ENCODE measurements around the gene EXD3. TPM values are rescaled to one million over a fixed set of nuclear protein-coding genes. Genes with fewer than 3 reads are reported as not detected.
"Not testable (repeated sequence)": the region's sequence is repeated elsewhere in the genome, so short reads cannot be mapped to it uniquely, and the experiment has no call there.

EXD3 gene
- polyA plus RNA-seq, 1 donor from 2014 or later, result 5.6 TPM

DNA sequence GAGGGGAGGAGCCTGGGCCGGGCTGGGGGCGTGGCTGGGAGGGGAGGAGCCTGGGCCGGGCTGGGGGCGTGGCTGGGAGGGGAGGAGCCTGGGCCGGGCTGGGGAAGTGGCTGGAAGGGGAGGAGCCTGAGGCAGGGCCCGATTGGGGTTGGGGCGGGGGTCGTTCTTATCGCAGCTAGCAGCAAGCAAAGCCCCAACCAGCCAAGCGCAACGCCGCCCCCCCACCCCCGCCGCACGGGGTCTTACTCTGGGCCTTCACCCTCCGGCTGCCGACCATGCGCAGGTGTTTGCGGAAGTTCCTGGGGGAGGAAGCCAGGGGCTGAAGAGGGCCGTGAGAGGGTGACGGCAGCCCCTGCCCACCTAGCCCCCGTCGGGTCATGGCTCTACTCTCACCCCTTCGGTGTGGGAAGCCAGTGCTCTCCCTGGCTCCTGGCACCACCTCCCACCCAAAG lies 31.2 kb upstream of the EXD3 start:
- Mint-ChIP-seq H3K4me1 (peaks cover 3 to 6% (median 3%) of the 10 kb centered on the region in 3 donors), H3K27ac (peak overlapping the region; percentile 64 to 80 (median 64)), H3K4me3 (peak overlapping the region; percentile 75 to 88 (median 81)), H3K9me3 (no peaks in the 10 kb centered on the region), H3K27me3 (peaks cover 1% of the 10 kb centered on the region), H3K36me3 (no peaks in the 10 kb centered on the region)

DNA sequence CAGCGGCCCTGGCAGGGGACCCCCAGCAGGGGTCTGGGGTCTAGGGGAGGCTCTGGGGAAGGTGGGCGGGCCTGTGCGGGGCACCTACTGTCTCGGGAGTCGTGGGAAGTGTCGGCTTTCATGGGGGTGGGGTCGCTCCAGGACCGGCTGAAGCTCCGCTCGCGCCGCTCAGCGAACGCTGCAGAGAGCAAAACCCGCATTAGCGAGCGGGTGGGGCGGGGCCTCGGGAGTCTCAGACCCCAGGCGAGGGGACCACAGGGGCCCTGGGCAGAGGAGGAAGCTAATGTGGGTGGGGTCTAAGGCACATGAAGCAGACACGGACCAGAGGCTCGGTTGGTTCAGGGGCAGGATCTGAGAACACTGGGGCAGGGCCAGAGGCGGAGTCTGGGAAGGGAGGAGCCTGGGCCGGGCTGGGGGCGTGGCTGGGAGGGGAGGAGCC lies 30.7 kb upstream of the EXD3 start:
- no peaks in the 10 kb centered on the region for H3K9me3 Mint-ChIP-seq
- H3K36me3 Mint-ChIP-seq, result no peaks in the 10 kb centered on the region
- peak overlapping the region in 2 of 4 donors; percentile 81 to 88 for H3K4me3 Mint-ChIP-seq
- peaks cover 3 to 7% (median 3%) of the 10 kb centered on the region in 3 donors for H3K4me1 Mint-ChIP-seq
- peaks cover 1% of the 10 kb centered on the region for H3K27me3 Mint-ChIP-seq
- peak overlapping the region in 1 of 3 donors; percentile 64 for H3K27ac Mint-ChIP-seq

DNA sequence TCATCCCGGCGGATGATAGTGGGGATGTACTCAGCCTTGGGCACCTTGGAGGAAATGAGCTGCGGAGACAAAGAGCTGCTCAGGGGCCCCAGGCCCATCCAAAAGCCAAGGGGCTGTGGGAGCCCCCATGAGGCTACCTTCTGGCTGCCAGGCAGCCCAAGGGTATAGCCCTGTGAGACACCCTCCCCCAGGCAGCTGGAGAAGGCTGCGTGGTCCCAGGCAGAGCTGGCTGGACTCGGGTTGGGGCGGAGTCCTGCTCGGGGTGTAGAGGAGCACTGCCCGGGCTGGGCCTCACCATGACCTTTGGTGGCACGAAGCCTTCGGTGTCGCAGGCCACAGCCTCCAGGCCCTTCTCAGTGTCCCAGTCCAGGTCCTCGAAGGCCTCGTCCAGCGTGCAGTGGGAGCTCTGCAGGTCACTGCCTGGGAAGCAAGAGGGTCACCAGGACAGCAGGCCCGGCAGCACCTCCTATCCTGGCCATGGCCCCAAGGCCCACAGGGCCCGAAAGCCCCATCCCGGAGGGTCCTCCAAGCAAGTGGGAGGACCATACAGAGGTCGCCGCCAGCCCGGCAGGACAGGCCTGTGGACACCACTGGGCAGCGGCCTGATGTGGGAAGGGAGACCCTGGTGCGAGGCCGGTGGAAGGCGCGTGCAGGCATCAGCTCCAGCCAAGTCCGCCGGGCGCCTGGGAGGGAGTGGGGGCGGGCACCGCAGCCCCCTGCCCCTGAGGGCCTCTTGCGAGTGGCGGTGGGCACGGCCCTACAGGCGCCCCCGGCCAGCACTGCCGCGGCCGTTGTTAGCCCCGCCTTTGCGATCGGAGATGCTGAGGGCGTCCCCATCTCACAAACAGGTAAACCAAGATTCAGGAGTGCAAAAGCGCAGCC lies 30.0 kb upstream of the EXD3 start:
- peaks cover 3 to 8% (median 3%) of the 10 kb centered on the region in 3 donors for H3K4me1 Mint-ChIP-seq
- no peaks in the 10 kb centered on the region for H3K9me3 Mint-ChIP-seq
- H3K27me3 Mint-ChIP-seq, result peaks cover 1% of the 10 kb centered on the region
- no peaks in the 10 kb centered on the region for H3K36me3 Mint-ChIP-seq
- peak overlapping the region in 1 of 3 donors; percentile 64 for H3K27ac Mint-ChIP-seq
- no peak overlapping the region for H3K4me3 Mint-ChIP-seq

DNA sequence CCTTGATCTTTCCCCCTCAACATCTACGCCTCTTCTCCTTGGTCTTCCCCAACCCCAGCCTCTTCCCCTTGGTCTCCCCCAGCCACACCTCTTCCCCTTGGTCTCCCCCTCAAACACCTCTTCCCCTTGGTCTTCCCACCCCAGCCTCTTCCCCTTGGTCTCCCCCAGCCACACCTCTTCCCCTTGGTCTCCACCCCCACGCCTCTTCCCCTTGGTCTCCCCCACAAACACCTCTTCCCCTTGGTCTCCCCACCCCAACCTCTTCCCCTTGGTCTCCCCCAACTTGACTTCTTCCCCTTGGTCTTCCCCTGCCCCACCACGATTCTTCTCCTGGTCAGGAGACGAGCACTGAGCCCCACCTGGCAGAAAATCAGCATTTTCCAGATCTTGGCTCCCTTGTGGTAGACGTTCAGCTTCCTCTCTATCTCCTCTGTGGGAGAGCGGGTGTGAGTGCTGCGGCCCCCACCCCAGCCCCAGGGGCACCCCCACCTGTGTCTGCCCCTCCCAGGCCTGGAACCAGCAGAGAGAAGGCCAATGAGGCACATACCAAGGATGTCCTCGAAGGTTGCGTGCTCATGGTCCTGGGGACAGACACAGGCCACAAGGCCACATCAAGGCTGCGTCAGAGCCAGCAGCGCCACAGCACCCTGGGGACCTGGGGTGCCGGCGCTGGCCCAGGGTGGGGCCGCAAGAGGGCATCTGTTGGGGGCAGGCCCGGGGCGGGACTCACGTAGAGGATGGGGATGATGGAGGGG lies 29.2 kb upstream of the EXD3 start:
- Mint-ChIP-seq H3K27me3 (peaks cover 1% of the 10 kb centered on the region), H3K4me3 (no peak overlapping the region), H3K27ac (no peak overlapping the region), H3K36me3 (no peaks in the 10 kb centered on the region), H3K4me1 (peaks cover 3 to 10% (median 5%) of the 10 kb centered on the region in 3 donors), H3K9me3 (no peaks in the 10 kb centered on the region)

DNA sequence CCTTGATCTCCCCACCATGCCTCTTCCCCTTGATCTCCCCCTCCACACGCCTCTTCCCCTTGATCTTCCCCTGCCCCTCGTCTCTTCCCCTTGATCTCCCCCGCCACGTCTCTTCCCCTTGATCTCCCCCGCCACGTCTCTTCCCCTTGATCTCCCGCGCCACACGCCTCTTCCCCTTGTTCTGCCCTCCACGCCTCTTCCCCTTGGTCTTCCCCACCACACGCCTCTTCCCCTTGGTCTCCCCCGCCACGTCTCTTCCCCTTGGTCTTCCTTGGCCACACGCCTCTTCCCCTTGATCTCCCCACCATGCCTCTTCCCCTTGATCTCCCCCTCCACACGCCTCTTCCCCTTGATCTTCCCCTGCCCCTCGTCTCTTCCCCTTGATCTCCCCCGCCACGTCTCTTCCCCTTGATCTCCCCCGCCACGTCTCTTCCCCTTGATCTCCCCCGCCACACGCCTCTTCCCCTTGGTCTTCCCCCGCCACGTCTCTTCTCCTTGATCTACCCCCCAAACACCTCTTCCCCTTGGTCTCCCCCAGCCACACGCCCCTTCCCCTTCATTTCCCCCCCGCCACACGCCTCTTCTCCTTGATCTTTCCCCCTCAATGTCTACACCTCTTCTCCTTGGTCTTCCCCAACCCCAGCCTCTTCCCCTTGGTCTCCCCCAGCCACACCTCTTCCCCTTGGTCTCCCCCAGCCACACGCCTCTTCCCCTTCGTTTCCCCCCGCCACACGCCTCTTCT lies 28.5 kb upstream of the EXD3 start:
- not testable (repeated sequence) for H3K36me3 Mint-ChIP-seq, H3K27ac Mint-ChIP-seq, H3K9me3 Mint-ChIP-seq, H3K27me3 Mint-ChIP-seq
- peaks cover 3 to 12% (median 9%) of the 10 kb centered on the region in 3 donors for H3K4me1 Mint-ChIP-seq
- peak overlapping the region in 1 of 4 donors; percentile 72 for H3K4me3 Mint-ChIP-seq

DNA sequence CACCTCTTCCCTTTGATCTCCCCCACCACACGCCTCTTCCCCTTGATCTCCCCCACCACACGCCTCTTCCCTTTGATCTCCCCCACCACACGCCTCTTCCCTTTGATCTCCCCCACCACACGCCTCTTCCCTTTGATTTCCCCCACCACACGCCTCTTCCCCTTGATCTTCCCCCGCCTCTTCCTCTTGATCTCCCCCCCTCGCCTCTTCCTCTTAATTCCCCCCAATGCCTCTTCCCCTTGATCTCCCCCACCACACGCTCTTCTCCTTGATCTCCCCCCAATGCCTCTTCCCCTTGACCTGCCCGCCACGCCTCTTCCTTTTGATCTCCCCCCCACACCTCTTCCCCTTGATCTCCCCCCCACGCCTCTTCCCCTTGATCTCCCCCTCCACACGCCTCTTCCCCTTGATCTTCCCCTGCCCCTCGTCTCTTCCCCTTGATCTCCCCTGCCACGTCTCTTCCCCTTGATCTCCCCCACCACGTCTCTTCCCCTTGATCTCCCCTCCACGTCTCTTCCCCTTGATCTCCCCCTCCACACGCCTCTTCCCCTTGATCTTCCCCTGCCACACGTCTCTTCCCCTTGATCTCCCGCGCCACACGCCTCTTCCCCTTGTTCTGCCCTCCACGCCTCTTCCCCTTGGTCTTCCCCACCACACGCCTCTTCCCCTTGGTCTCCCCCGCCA lies 27.7 kb upstream of the EXD3 start:
- H3K27me3 Mint-ChIP-seq, H3K36me3 Mint-ChIP-seq, H3K9me3 Mint-ChIP-seq, H3K27ac Mint-ChIP-seq: not testable (repeated sequence)
- H3K4me1 Mint-ChIP-seq, result peaks cover 3 to 12% (median 9%) of the 10 kb centered on the region in 3 donors
- peak overlapping the region in 1 of 4 donors; percentile 72 for H3K4me3 Mint-ChIP-seq

DNA sequence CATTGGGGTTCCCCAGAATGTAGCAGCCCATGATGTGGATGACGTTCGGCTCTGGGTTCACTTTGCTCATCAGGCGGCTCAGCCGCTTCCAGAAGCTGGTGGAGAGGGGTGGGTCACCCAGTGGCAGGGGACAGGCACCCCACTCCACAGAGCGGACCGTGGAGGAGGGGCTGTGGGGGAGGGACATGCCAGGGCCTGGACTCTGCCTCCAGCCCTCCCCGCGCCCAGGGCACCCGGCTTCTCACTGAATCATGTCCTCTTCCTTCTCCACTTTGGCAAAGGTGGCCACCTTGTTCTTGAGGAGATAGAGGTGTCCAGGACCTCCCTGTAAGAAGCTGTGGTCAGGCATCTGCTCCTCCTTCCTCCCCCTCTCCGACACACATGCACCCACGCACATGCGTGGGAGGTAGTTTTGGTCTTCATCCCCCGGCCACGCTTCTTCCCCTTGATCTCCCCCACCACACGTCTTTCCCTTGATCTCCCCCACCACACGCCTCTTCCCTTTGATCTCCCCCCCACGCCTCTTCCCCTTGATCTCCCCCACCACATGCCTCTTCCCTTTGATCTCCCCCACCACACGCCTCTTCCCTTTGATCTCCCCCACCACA lies 27.1 kb upstream of the EXD3 start:
- Mint-ChIP-seq H3K4me1 (peaks cover 8 to 16% (median 12%) of the 10 kb centered on the region in 3 donors), H3K4me3 (no peak overlapping the region), H3K36me3 (no peaks in the 10 kb centered on the region), H3K27me3 (peaks cover 3% of the 10 kb centered on the region), H3K9me3 (no peaks in the 10 kb centered on the region), H3K27ac (no peak overlapping the region)

DNA sequence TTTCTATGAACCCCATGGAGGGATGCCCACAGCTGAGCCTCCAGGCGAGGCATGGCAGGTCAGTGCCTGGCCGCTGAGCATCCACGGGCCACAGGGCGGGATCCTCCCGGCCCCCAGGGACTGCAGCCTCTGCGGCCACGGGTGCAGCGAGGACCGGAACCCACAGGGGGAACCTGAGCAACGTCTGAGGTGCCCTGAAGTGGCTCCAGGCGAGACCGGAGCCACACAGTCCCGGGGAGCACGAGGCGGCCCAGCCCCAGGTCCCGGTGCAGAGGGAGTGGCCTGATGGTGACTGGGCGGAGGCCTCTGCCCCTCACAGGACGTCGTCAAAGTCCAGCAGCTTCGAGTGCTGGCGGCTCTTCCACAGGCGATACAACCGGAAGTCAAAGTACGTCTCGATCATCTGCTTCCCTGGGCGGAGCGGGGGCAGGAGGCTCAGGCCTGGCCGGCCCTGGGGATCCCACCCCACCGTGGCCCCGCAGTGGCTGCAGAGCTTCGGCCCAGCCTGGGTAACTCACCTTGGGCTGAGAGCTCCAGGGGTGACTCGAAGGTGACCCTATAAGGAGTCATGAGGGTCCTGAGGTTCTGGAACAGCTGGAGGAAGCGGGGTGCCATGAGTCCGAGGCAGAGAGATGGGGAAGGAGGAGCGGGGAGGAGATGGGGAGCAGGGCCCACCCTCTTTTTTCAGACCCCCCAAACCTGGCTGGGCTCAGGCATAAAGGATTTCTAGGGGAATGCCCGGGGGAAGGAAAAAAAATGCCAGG lies 26.3 kb upstream of the EXD3 start:
- no peaks in the 10 kb centered on the region for H3K36me3 Mint-ChIP-seq
- H3K27me3 Mint-ChIP-seq, result peaks cover 10% of the 10 kb centered on the region
- peak overlapping the region in 2 of 4 donors; percentile 50 to 60 for H3K4me3 Mint-ChIP-seq
- peak overlapping the region in 2 of 3 donors; percentile 23 to 53 for H3K27ac Mint-ChIP-seq
- no peaks in the 10 kb centered on the region for H3K9me3 Mint-ChIP-seq
- H3K4me1 Mint-ChIP-seq, result peaks cover 8 to 16% (median 10%) of the 10 kb centered on the region in 3 donors

DNA sequence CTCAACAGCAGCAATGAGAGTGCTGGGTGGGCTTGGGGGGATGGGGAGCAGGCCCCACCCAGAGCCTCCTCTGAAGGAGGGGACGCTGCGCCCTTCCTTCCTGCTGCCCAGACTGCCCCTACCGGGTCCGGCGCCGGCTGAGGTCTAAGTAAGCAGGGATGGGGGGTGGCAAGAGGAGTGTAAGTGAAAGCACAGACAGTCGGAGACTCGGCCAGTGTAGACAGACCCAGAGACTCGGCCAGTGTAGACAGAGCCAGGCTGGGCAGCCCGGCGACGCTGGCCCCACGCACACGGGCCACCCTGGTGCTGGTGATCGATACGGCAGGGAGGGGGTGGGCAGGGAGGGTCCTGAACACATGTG lies 25.6 kb upstream of the EXD3 start:
- peaks cover 6 to 17% (median 10%) of the 10 kb centered on the region in 3 donors for H3K4me1 Mint-ChIP-seq

DNA sequence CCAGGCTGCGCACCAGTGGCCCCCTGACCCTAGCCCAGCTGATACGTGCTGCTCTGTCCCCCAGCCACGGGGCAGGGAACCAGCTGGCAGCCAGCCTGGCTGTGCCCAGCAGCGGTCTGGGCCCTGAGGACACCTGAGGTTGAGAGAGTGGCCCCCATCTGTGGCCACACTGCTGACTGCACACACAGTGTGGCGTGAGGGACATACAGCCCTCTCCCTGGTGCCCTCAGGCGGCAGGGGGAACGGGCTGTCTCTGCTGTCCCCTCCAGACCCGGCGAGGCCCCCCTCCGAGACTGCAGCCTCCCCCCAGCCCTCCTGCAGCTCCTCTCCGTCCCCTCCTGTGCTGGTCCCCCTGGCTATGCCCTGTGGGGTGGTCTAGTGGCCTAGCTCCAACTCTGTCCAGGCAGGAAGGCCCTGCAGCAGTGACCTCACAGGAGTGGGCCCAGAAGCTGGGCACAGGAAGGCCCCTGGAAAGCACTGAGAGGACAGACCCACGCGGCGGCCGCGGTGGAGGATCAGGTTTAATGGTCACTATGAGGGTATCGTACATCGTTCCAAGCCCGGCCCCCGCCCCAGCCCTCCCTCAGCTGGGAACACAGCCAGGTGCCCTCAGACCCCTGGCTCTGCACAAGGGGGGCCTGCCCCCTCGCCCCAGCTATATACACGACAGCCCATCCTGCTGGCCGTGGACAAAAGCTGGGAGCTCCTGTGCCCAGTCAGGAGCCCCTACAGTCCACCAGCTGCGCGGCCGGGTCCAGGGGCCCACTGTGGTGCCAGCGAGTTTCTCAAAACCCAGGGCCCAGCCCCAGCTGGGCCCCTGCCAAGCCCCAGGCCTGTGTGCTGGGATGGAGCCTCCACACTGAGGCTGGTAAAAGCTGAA lies 25.0 kb upstream of the EXD3 start:
- Mint-ChIP-seq H3K27me3 (peaks cover 15% of the 10 kb centered on the region), H3K4me1 (peaks cover 5 to 19% (median 10%) of the 10 kb centered on the region in 3 donors), H3K9me3 (peaks cover 0 to 2% (median 0%) of the 10 kb centered on the region in 3 donors), H3K36me3 (no peaks in the 10 kb centered on the region), H3K4me3 (no peak overlapping the region), H3K27ac (no peak overlapping the region)

More for the DNA sequence above, 25.6 kb upstream of the EXD3 start:
- H3K27me3 Mint-ChIP-seq, result peaks cover 13% of the 10 kb centered on the region
- no peaks in the 10 kb centered on the region for H3K36me3 Mint-ChIP-seq
- H3K27ac Mint-ChIP-seq, result peak overlapping the region in 1 of 3 donors; percentile 53
- H3K9me3 Mint-ChIP-seq, result peaks cover 0 to under 1% (median 0%) of the 10 kb centered on the region in 3 donors
- peak overlapping the region in 2 of 4 donors; percentile 39 to 50 for H3K4me3 Mint-ChIP-seq

DNA sequence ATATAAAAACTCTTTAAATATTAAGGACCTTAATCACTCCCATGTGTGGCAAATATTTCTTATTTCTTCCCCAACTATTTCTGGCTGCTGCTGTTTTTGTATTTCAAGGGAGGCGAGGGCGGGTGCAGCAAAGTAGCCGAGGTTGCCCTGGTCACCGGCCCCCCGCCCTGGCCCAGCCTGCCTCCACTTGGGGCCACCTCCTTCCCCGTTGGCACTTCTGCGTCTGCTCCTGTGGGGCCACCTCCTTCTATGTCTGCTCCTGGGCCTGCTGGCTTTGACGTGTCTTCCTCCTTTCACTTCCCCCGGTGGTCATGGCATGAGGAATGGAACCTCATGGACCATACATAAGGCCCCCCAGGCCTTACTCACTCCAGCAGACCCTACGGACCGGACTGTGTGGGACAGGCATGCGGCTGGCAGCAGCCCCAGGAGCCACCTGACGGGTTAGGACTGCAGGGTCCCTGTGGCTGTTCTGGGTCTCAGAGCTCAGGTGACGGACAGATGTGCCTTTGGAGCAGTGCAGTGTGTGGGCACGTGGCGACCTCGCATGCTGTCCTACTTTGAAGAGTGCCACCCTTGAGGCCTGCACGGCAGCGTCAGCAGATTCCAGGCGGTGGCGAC lies 24.0 kb upstream of the EXD3 start:
- Mint-ChIP-seq H3K9me3 (peaks cover 0 to 2% (median under 1%) of the 10 kb centered on the region in 3 donors), H3K27me3 (peaks cover 21% of the 10 kb centered on the region), H3K4me1 (peaks cover 7 to 17% (median 11%) of the 10 kb centered on the region in 3 donors), H3K27ac (peak overlapping the region in 1 of 3 donors; percentile 53), H3K4me3 (peak overlapping the region in 1 of 4 donors; percentile 22), H3K36me3 (no peaks in the 10 kb centered on the region)

DNA sequence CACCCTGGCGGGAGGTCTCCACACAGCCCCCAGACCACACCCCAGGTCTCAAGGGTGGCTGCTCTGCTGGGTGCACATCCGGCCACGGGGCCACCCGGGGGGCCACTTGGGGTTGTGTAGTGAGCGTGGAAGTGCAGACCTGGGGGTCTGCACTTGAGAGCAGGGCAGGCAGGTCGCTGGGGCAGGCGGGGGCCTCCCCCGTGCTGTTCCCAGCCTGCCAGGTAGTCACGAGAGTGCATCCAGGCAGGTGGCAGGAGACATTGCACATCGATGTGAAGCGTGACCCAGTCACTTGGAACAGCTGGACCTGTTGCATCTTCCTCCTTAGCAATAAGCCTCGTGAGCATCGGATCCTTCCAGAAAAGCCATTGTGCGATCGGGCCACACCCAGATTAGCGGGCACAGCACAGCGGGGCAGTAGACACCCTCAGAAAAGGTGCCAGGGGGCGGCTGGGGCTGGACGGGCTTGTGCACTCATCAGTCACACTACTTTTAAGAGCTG lies 23.0 kb upstream of the EXD3 start:
- H3K27me3 Mint-ChIP-seq, result peaks cover 23% of the 10 kb centered on the region
- peaks cover 0 to 2% (median 1%) of the 10 kb centered on the region in 3 donors for H3K9me3 Mint-ChIP-seq
- H3K4me1 Mint-ChIP-seq, result peaks cover 9 to 19% (median 13%) of the 10 kb centered on the region in 3 donors
- H3K27ac Mint-ChIP-seq, result no peak overlapping the region
- H3K36me3 Mint-ChIP-seq, result no peaks in the 10 kb centered on the region
- H3K4me3 Mint-ChIP-seq, result no peak overlapping the region

Data from IgD-negative memory B cell (primary cell).